ENCODE data around the gene SLC28A1. TPM values are rescaled to one million over a fixed set of nuclear protein-coding genes. Genes with fewer than 3 reads are reported as not detected.

The SLC28A1 gene
- total RNA-seq, 1 experiment from 2014 or later = not detected

GRCh38 chr15:84953136-84953535 lies 68.7 kb downstream of the SLC28A1 start:
- CTCF ChIA-PET = interaction anchor here (0.8 to 1.4 kb wide), 3 partner anchors 52 to 215 kb away, joined by 3 to 4 read pairs (median 3); no protein-coding TSS in a partner anchor
- intact Hi-C loops (cut with micrococcal nuclease) = no loop called here

More at GRCh38 chr15:84953136-84953535, 68.7 kb downstream of the SLC28A1 start:
- no peaks in the 10 kb centered on the region for H3K36me3 ChIP-seq (ENCODE audit: control insufficient read depth in 1 of 2, insufficient read depth in 2 of 2, low read length in 2 of 2)
- no peak overlapping the region for H3K9ac ChIP-seq (ENCODE audit: low read length)
- H3K4me3 ChIP-seq (replicated peaks in 1 of 2; ENCODE audit: low read depth in 1 of 2, low read length in 2 of 2) = no peak overlapping the region
- no peaks in the 10 kb centered on the region for H3K9me2 ChIP-seq (ENCODE audit: insufficient read depth)
- RAD21 ChIA-PET (ENCODE audit: low non-redundant PET in 1 of 2, low total read pairs in 2 of 2, uncharacterized antibody in 2 of 2, unreplicated experiment in 2 of 2) = no interaction called here
- H2AFZ ChIP-seq (ENCODE audit: low read depth, low read length, poor library complexity, severe bottlenecking) = no peak overlapping the region
- DNase-seq (ENCODE audit: low read depth, low spot score) (no peak), ATAC-seq (no peak)
- H3K4me2 ChIP-seq (ENCODE audit: low read length) = no peak overlapping the region
- peaks cover 5 to 17% of the 10 kb centered on the region in 2 experiments; a peak in 3 of 4 replicates for H3K4me1 ChIP-seq (ENCODE audit: control insufficient read depth in 1 of 2, insufficient read depth in 2 of 2, low read length in 2 of 2)
- H3K27ac ChIP-seq (ENCODE audit: low read depth, low read length) = no peak overlapping the region
- POLR2A ChIA-PET = no interaction called here
- H3K9me3 ChIP-seq (ENCODE audit: control insufficient read depth in 1 of 2, insufficient read depth in 1 of 2, low read depth in 1 of 2, low read length in 2 of 2) = no peaks in the 10 kb centered on the region
- H4K20me1 ChIP-seq (ENCODE audit: insufficient read depth) = no peaks in the 10 kb centered on the region
- H3K79me2 ChIP-seq (ENCODE audit: insufficient read depth, low read length) = no peaks in the 10 kb centered on the region
- BruUV-seq (replicated peaks) = no TSS peak
- no peak for TF ChIP-seq SIN3A (IDR thresholded peaks at IDR 0.05; ENCODE audit: low read depth)
- no peak for TF ChIP-seq MAX (IDR thresholded peaks at IDR 0.05)
- no peak for TF ChIP-seq POLR2A (IDR thresholded peaks at IDR 0.05; ENCODE audit: borderline replicate concordance, extremely low read depth, insufficient read depth, insufficient read length)
- TF ChIP-seq EGR1 (IDR thresholded peaks at IDR 0.05; ENCODE audit: low read depth) = no peak
- TF ChIP-seq EZH2phosphoT487 (IDR thresholded peaks at IDR 0.05; ENCODE audit: borderline replicate concordance) = no peak
- no peak for TF ChIP-seq YY1 (IDR thresholded peaks at IDR 0.05; ENCODE audit: extremely low read depth, insufficient replicate concordance, low read depth, low read length)
- TF ChIP-seq EZH2 (IDR thresholded peaks at IDR 0.05) = no peak
- no peak for TF ChIP-seq ZNF274 (IDR thresholded peaks at IDR 0.05; ENCODE audit: low read depth, low read length)
- no peak for TF ChIP-seq ELF1 (IDR thresholded peaks at IDR 0.05; ENCODE audit: borderline replicate concordance, low read depth)
- TF ChIP-seq, protein P1, sequence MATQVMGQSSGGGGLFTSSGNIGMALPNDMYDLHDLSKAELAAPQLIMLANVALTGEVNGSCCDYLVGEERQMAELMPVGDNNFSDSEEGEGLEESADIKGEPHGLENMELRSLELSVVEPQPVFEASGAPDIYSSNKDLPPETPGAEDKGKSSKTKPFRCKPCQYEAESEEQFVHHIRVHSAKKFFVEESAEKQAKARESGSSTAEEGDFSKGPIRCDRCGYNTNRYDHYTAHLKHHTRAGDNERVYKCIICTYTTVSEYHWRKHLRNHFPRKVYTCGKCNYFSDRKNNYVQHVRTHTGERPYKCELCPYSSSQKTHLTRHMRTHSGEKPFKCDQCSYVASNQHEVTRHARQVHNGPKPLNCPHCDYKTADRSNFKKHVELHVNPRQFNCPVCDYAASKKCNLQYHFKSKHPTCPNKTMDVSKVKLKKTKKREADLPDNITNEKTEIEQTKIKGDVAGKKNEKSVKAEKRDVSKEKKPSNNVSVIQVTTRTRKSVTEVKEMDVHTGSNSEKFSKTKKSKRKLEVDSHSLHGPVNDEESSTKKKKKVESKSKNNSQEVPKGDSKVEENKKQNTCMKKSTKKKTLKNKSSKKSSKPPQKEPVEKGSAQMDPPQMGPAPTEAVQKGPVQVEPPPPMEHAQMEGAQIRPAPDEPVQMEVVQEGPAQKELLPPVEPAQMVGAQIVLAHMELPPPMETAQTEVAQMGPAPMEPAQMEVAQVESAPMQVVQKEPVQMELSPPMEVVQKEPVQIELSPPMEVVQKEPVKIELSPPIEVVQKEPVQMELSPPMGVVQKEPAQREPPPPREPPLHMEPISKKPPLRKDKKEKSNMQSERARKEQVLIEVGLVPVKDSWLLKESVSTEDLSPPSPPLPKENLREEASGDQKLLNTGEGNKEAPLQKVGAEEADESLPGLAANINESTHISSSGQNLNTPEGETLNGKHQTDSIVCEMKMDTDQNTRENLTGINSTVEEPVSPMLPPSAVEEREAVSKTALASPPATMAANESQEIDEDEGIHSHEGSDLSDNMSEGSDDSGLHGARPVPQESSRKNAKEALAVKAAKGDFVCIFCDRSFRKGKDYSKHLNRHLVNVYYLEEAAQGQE (IDR thresholded peaks at IDR 0.05; ENCODE audit: low read depth) = no peak
- TF ChIP-seq SP1 (IDR thresholded peaks at IDR 0.05; ENCODE audit: low read depth) = no peak
- TF ChIP-seq POLR2AphosphoS5 (IDR thresholded peaks at IDR 0.05; ENCODE audit: low read depth, low read length) = no peak
- no peaks in the 10 kb centered on the region for H3K27me3 ChIP-seq (ENCODE audit: insufficient read depth, low read length)
